Upper lobe of right lung (tissue), 1 donor: ENCODE data around the gene TSPAN7. TPM values are rescaled to one million over a fixed set of nuclear protein-coding genes. Genes with fewer than 3 reads are reported as not detected.

Experiments used
- ATAC-seq: fragments of 200-7000 bp; cut with Tn5 transposase; one replicate; pipeline ENCODE4 v1.9.1; 2020; ENCODE audit warnings: mild to moderate bottlenecking, moderate library complexity
- DNase-seq: peaks from one replicate; pipeline ENCODE4 v3.0.0-alpha.2; 2020
- H3K27ac ChIP-seq: fragments of 200-600 bp; one replicate; pipeline ENCODE4 v1.8.0; 2022
- H3K27me3 ChIP-seq: fragments of 200-600 bp; one replicate; pipeline ENCODE4 v1.8.0; 2022; ENCODE audit warnings: mild to moderate bottlenecking
- H3K36me3 ChIP-seq: fragments of 200-600 bp; one replicate; pipeline ENCODE4 v1.8.0; 2022
- H3K4me1 ChIP-seq: fragments of 200-600 bp; one replicate; pipeline ENCODE4 v1.8.0; 2022
- H3K4me3 ChIP-seq: fragments of 200-600 bp; one replicate; pipeline ENCODE4 v1.8.0; 2022; ENCODE audit warnings: mild to moderate bottlenecking
- H3K9me3 ChIP-seq: fragments of 200-600 bp; one replicate; pipeline ENCODE4 v1.8.0; 2022
- intact Hi-C: fragments of 100-400 bp; cut with DNase I; formaldehyde crosslinking; loops from one replicate; pipeline ENCODE4 v1.11.0; 2022
- total RNA-seq: library from RNA; stranded (reverse); fragmentation: NEBNext Ultra II Directional; extraction: Animal tissue kit (Norgen Biotek cat#: 25700); gene quantifications from one replicate; pipeline ENCODE4 v1.2.1, GENCODE V29; 2021
- TF ChIP-seq, protein P1 (sequence below): fragments of 200-600 bp; IDR thresholded peaks from one replicate; pipeline ENCODE4 v1.8.0; 2022; ENCODE audit warnings: antibody characterized with exemption
- donor health status: DM: no; HTN: yes; CAD: no; lungs with severe emphysema.

The TSPAN7 gene
- total RNA-seq, 1 donor from 2014 or later, result 74.8 TPM

DNA sequence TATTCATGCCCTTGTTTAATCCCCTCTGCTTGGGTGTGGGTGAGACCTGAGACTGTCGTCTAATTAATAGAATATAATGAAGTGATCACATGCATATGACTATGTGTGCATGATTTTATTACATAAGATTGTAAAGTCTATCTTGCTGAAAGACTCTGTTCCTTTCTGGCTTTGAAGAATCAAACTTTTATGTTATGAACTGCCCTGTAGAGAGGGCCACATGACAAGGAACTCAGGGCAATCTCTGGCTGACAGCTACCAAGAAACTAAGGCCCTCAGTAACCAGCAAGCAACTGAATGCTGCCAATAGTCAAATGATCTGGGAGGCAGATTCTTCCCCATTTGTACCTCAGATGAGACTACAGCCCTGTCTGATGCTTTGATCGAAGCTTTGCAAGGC is 13.5 kb downstream of the TSPAN7 start:
- no peaks in the 10 kb centered on the region for H3K4me1 ChIP-seq
- ATAC-seq, result no peak
- intact Hi-C loops, result no loop called here

DNA sequence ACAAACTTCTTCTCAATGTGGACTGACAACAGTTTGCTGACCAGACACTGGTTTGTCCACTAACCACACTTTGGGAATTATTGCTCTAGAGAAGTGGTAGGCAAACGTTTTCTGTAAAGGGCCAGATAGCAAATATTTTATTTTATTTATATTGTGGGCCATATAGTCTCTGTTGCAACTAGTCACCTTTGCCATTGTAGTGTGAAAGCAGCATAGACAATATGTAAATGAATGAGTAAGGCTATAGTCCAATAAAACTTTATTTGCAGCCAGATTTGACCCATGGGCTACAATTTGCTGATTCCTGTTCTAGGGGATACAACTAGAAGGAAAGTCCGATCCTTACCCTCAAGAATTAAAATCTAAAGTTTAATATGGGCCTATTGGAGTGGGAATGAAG is 14.5 kb downstream of the TSPAN7 start:
- no peak overlapping the region for H3K4me3 ChIP-seq

More for the DNA sequence above, 13.5 kb downstream of the TSPAN7 start:
- no peaks in the 10 kb centered on the region for H3K9me3 ChIP-seq
- H3K27ac ChIP-seq, result no peak overlapping the region
- TF ChIP-seq, protein P1, sequence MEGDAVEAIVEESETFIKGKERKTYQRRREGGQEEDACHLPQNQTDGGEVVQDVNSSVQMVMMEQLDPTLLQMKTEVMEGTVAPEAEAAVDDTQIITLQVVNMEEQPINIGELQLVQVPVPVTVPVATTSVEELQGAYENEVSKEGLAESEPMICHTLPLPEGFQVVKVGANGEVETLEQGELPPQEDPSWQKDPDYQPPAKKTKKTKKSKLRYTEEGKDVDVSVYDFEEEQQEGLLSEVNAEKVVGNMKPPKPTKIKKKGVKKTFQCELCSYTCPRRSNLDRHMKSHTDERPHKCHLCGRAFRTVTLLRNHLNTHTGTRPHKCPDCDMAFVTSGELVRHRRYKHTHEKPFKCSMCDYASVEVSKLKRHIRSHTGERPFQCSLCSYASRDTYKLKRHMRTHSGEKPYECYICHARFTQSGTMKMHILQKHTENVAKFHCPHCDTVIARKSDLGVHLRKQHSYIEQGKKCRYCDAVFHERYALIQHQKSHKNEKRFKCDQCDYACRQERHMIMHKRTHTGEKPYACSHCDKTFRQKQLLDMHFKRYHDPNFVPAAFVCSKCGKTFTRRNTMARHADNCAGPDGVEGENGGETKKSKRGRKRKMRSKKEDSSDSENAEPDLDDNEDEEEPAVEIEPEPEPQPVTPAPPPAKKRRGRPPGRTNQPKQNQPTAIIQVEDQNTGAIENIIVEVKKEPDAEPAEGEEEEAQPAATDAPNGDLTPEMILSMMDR, result no peak
- no peak for DNase-seq
- H3K36me3 ChIP-seq, result no peaks in the 10 kb centered on the region
- H3K27me3 ChIP-seq, result no peaks in the 10 kb centered on the region
- no peak overlapping the region for H3K4me3 ChIP-seq

DNA sequence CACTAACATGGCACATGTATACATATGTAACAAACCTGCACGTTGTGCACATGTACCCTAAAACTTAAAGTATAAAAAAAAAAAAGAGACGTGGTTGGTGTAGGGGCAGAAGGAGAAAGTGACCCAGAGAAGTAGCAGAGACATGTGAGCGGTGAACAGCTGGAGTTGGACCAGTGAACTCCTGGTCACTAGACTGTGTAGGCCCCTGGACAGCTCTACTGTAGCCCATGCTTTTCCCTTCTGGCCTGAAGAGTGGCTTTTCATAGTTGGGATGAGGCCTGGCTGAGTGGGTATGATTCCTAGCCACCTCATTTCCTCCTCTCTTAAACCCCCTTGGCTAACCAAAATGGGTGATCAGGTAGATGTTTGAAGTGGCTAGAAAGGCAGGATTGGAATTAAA is 16.4 kb downstream of the TSPAN7 start:
- TF ChIP-seq, protein P1, result no peak
- no peaks in the 10 kb centered on the region for H3K9me3 ChIP-seq
- ATAC-seq, result no peak
- no peak for DNase-seq
- intact Hi-C loops, result no loop called here
- no peak overlapping the region for H3K4me3 ChIP-seq
- H3K27ac ChIP-seq, result no peak overlapping the region
- H3K36me3 ChIP-seq, result no peaks in the 10 kb centered on the region
- H3K4me1 ChIP-seq, result no peaks in the 10 kb centered on the region
- no peaks in the 10 kb centered on the region for H3K27me3 ChIP-seq

More for the DNA sequence above, 14.5 kb downstream of the TSPAN7 start:
- TF ChIP-seq, protein P1, result no peak
- Histone ChIP-seq H3K27me3 (no peaks in the 10 kb centered on the region), H3K27ac (no peak overlapping the region), H3K36me3 (no peaks in the 10 kb centered on the region), H3K9me3 (no peaks in the 10 kb centered on the region), H3K4me1 (no peaks in the 10 kb centered on the region)
- intact Hi-C loops, result no loop called here
- DNase-seq (no peak), ATAC-seq (no peak)

DNA sequence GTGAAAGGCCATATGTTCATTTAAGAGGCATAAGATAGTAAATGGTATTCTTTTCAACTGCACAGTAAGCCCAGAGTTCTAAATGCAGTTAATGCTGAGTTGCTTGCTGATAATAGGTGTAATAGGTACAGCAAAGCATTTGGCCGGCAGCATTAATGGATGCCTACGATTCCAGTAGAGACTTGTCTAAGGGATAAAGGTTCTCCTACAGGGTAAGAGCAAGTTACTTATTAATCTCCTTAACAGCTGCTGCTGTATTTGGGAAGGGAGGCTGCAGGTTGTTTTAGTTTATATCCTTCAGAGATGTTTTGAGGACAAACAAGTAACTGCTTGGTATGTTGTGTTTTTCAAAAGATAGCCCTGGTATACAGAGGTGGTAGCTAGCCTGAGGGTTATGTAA is 16.8 kb downstream of the TSPAN7 start:
- H3K27me3 ChIP-seq, result no peaks in the 10 kb centered on the region
- no peaks in the 10 kb centered on the region for H3K9me3 ChIP-seq
- H3K4me3 ChIP-seq, result no peak overlapping the region
- H3K36me3 ChIP-seq, result no peaks in the 10 kb centered on the region
- ATAC-seq (no peak), DNase-seq (no peak)
- TF ChIP-seq, protein P1, result no peak
- H3K4me1 ChIP-seq, result no peaks in the 10 kb centered on the region
- no peak overlapping the region for H3K27ac ChIP-seq
- intact Hi-C loops, result no loop called here

DNA sequence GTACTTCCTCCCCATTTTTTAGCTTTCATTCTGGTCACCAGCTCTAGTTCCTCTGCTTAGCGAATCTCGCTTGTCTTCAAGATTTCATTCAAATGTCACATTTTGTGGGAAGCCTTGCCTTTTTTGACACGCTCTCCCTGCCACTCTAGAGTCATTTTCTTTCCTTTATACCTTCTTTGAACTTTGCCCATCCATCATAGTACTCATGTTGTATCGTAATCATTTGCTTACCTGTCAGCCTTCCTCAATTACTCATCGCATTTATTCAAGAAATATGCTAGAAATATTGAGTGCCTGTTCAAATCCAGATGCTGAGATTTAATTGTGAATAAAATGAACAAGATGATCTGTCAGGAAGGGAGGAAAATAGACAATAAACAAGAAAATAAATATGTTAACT is 21.8 kb downstream of the TSPAN7 start:
- no peaks in the 10 kb centered on the region for H3K4me1 ChIP-seq
- intact Hi-C loops, result no loop called here
- H3K36me3 ChIP-seq, result no peaks in the 10 kb centered on the region
- TF ChIP-seq, protein P1, result no peak
- H3K9me3 ChIP-seq, result no peaks in the 10 kb centered on the region
- no peak overlapping the region for H3K4me3 ChIP-seq
- H3K27ac ChIP-seq, result no peak overlapping the region
- H3K27me3 ChIP-seq, result no peaks in the 10 kb centered on the region
- DNase-seq (no peak), ATAC-seq (no peak)

DNA sequence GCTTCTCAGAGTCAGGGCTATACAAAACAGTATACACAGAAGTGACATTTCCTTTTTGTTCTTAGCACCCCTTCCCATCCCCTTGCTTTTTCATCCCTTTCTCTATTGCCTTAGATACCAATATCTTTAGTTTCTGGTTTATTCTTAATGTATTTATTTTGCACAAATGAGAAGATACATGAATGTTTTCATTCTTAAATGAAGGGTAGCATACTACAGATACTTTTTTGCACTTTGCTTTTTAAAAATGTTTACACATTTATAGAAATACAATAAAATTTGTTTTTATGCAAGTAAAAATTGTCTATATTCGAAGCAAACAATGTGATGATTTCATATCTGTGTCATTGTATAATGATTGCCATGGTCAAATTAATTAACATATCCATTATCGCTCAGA is 33.1 kb downstream of the TSPAN7 start:
- Histone ChIP-seq H3K27ac (no peak overlapping the region), H3K36me3 (no peaks in the 10 kb centered on the region), H3K4me1 (no peaks in the 10 kb centered on the region), H3K9me3 (no peaks in the 10 kb centered on the region), H3K4me3 (no peak overlapping the region), H3K27me3 (no peaks in the 10 kb centered on the region)
- ATAC-seq, result no peak
- no peak for DNase-seq
- intact Hi-C loops, result no loop called here
- TF ChIP-seq, protein P1, result no peak
